Tibial artery (tissue), 4 donors: ENCODE results near the gene AGMAT.
A peak's percentile ranks its signal among the peaks of the same experiment; 100 is the strongest.

ENCODE experiments used
- DNase-seq, 2 donors: peaks; one replicate each; pipeline ENCODE4 v3.0.0-alpha.2; 2019
- H3K27ac ChIP-seq, 2 donors: fragments of 200-600 bp; sonication (generic) in 1 of 2; 1 replicate in 1 of 2; 2 replicates in 1 of 2; pipeline ENCODE4 v1.5.1; 2018 to 2019; ENCODE audit warnings: mild to moderate bottlenecking in 1 of 2
- H3K27me3 ChIP-seq, 2 donors: fragments of 200-600 bp; sonication (generic) in 1 of 2; one replicate each; pipeline versions ENCODE4 v1.5.1 to v1.6.0; 2016 to 2019
- H3K36me3 ChIP-seq, 3 donors: fragments of 200-600 bp; sonication (generic) in 2 of 3; one replicate each; pipeline ENCODE4 v1.5.1; 2016 to 2019; ENCODE audit warnings: mild to moderate bottlenecking in 2 of 3
- H3K4me1 ChIP-seq, 4 donors: fragments of 200-600 bp; sonication (generic) in 2 of 4; 1 replicate in 3 of 4; 2 replicates in 1 of 4; pipeline ENCODE4 v1.5.1; 2016 to 2019
- H3K4me3 ChIP-seq, 2 donors: fragments of 200-600 bp; sonication (generic) in 1 of 2; 1 replicate in 1 of 2; 2 replicates in 1 of 2; pipeline ENCODE4 v1.5.1; 2018 to 2019; ENCODE audit warnings: mild to moderate bottlenecking in 2 of 2
- H3K9me3 ChIP-seq, 3 donors: fragments of 200-600 bp; sonication (generic) in 1 of 3; one replicate each; pipeline ENCODE4 v1.5.1; 2016 to 2019
- intact Hi-C: fragments of 100-400 bp; cut with DNase I; formaldehyde crosslinking; loops from one replicate; pipeline ENCODE4 v1.15.0; 2023; ENCODE audit warnings: low total_unique reads
- TF ChIP-seq, protein P1 (sequence below), 2 experiments: fragments of 200-600 bp in 1 of 2; fragments of 450-650 bp in 1 of 2; IDR thresholded peaks; one replicate each; pipeline ENCODE4 v1.5.1; 2017 to 2019; ENCODE audit warnings: antibody characterized with exemption in 2 of 2, mild to moderate bottlenecking in 1 of 2, moderate library complexity in 1 of 2

Gene AGMAT

DNA sequence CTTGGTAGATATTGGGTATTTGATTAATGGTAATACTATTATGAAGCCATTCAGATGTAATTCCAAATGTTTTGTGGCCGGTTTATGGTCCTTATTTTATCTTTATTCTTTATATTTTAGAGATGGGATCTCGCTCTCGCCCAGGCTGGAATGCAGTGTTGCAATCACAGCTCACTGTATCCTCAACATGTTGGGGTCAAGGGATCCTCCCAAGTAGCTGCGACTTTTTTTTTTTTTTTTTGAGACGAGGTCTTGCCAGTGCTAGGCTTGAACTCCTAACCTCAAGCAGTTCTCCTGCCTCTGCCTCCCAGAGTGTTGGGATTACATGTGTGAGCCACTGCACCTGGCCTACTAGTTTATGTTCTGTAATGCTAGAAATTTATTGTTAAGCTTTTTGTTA lies 37.1 kb upstream of the AGMAT start:
- H3K36me3 ChIP-seq, result peaks cover 0 to 5% (median 0%) of the 10 kb centered on the region in 3 donors
- no peak overlapping the region for H3K4me3 ChIP-seq
- no peaks in the 10 kb centered on the region for H3K27me3 ChIP-seq
- TF ChIP-seq, protein P1, sequence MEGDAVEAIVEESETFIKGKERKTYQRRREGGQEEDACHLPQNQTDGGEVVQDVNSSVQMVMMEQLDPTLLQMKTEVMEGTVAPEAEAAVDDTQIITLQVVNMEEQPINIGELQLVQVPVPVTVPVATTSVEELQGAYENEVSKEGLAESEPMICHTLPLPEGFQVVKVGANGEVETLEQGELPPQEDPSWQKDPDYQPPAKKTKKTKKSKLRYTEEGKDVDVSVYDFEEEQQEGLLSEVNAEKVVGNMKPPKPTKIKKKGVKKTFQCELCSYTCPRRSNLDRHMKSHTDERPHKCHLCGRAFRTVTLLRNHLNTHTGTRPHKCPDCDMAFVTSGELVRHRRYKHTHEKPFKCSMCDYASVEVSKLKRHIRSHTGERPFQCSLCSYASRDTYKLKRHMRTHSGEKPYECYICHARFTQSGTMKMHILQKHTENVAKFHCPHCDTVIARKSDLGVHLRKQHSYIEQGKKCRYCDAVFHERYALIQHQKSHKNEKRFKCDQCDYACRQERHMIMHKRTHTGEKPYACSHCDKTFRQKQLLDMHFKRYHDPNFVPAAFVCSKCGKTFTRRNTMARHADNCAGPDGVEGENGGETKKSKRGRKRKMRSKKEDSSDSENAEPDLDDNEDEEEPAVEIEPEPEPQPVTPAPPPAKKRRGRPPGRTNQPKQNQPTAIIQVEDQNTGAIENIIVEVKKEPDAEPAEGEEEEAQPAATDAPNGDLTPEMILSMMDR (IDR thresholded peaks at IDR 0.05), result no peak
- peak in 1 of 2 donors; percentile 21 for DNase-seq
- H3K9me3 ChIP-seq, result no peaks in the 10 kb centered on the region
- intact Hi-C loops, result loop anchor here (5.0 kb wide), 1 partner anchor 60 kb away; the partner anchor contains the start of gene PLEKHM2
- H3K27ac ChIP-seq, result no peak overlapping the region
- peaks cover 0 to 35% (median 23%) of the 10 kb centered on the region in 4 donors for H3K4me1 ChIP-seq

GRCh38 chr1:15620902-15621682 lies 36.2 kb upstream of the AGMAT start:
- Histone ChIP-seq H3K9me3 (no peaks in the 10 kb centered on the region), H3K27ac (no peak overlapping the region), H3K4me1 (peaks cover 0 to 42% (median 29%) of the 10 kb centered on the region in 4 donors), H3K36me3 (no peaks in the 10 kb centered on the region), H3K27me3 (no peaks in the 10 kb centered on the region), H3K4me3 (no peak overlapping the region)
- no peak for DNase-seq
- intact Hi-C loops, result loop anchor here (5.0 kb wide), 1 partner anchor 61 kb away; the partner anchor contains the start of gene PLEKHM2
- TF ChIP-seq, protein P1 (IDR thresholded peaks at IDR 0.05), result no peak

DNA sequence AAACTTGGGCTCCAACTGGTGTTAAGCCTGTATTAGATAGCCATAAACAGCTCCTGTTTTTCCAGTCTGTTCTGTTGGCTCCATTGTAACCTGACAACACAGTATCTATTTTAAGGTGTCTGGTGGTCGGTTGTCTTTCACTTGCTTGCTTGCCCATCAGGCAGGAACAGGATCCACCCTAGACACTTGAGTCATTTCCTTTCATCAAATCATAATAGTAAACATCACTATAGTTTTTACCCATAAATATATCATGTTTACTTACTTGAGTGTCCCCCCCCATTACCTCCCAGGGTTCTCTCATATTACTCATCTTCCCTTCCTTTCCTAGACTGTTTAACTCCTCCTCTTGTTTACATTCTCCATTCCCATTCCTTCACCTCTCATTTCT lies 35.3 kb upstream of the AGMAT start:
- no peaks in the 10 kb centered on the region for H3K36me3 ChIP-seq
- no peak for DNase-seq
- TF ChIP-seq, protein P1 (IDR thresholded peaks at IDR 0.05), result no peak
- peaks cover 0 to 42% (median 29%) of the 10 kb centered on the region in 4 donors for H3K4me1 ChIP-seq
- intact Hi-C loops, result loop anchor here (5.0 kb wide), 1 partner anchor 62 kb away; the partner anchor contains the start of gene PLEKHM2
- no peak overlapping the region for H3K4me3 ChIP-seq
- H3K9me3 ChIP-seq, result no peaks in the 10 kb centered on the region
- H3K27ac ChIP-seq, result peak overlapping the region in 1 of 2 donors; percentile 98
- no peaks in the 10 kb centered on the region for H3K27me3 ChIP-seq

DNA sequence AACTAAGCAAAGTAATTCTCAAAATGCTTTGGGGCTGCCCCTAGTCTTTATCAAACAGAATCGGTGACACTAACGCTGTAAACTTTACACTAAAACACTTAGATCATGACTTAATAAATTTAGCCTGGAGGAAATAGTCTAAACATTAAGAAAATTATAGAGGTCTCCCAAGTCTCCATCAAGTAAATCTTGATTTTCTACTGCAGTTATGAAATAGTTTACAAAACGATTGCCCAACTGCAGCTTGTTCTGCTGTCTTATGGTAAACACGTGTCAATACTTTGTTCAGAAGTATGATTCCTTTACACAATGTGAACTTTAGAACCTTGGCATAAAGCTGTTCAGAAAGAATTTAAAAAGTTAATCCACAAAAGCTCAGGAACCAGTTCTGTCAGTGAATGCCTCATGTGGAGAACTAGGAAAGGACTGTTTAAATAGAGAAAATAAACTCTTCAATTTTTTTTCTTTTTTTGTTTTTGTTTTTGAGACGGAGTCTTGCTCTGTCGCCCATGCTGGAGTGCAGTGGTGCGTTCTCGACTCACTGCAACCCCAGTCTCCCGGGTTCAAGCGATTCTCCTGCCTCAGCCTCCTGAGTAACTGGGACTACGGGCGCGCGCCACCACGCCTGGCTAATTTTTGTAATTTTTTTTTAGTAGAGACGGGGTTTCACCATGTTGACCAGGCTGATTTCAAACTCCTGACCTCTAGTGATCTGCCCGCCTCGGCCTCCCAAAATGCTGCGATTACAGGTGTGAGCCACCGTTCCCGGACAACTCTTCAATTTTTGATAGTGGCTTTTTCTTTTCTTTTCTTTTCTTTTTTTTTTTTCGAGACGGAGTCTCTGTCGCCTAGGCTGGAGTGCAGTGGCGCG lies 34.0 kb upstream of the AGMAT start:
- no peak for DNase-seq
- no peaks in the 10 kb centered on the region for H3K27me3 ChIP-seq
- TF ChIP-seq, protein P1 (IDR thresholded peaks at IDR 0.05), result no peak
- H3K4me1 ChIP-seq, result peaks cover 0 to 42% (median 29%) of the 10 kb centered on the region in 4 donors
- peak overlapping the region; percentile 93 to 98 for H3K27ac ChIP-seq
- no peaks in the 10 kb centered on the region for H3K36me3 ChIP-seq
- no peaks in the 10 kb centered on the region for H3K9me3 ChIP-seq
- H3K4me3 ChIP-seq, result peak overlapping the region; percentile 80 to 88
- intact Hi-C loops, result no loop called here

DNA sequence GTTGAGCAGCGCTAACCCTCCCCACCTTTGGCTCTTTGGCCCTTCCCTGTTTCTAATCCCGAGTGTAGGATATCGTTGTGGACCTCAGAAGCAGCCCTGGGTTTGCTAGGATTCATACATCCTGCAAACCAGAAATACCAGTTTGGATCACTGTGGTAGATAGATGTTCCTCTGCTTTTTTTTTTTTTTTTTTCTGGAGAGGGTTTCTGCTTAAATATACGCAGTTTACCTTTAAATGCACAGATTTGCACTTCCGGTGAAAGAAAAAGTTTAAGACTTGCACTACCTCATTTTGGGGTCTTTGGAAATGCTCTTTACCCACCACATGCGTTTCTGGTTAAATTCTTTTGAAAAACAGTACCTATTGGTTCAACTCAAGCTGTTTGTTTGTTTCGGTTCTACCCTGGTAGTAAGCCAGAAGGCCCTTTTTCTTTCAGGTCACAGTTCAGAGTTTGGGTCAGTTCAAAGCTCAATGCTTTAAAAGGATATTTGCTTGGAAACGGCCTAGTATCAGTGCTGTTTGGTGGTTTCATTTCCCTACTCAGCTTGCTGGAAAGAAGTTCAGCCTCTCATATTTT lies 33.3 kb upstream of the AGMAT start:
- DNase-seq, result no peak
- Histone ChIP-seq H3K27me3 (no peaks in the 10 kb centered on the region), H3K4me1 (peaks cover 0 to 42% (median 29%) of the 10 kb centered on the region in 4 donors), H3K9me3 (no peaks in the 10 kb centered on the region), H3K4me3 (peak overlapping the region; percentile 80 to 88), H3K36me3 (no peaks in the 10 kb centered on the region), H3K27ac (peak overlapping the region; percentile 93 to 98)
- intact Hi-C loops, result no loop called here
- TF ChIP-seq, protein P1 (IDR thresholded peaks at IDR 0.05), result no peak
